HepG2 (cell line): ENCODE data around the gene SH2D3C. TPM values are rescaled to one million over a fixed set of nuclear protein-coding genes. Genes with fewer than 3 reads are reported as not detected.

ENCODE experiments used
- ATAC-seq: fragments of 200-7000 bp; cut with Tn5 transposase; 3 replicates; pipeline ENCODE4 v1.9.1; 2020; ENCODE audit warnings: mild to moderate bottlenecking, moderate library complexity
- BruUV-seq: library from RNA; stranded (reverse); fragments of 400-500 nt; replicated peaks from 2 replicates; lab custom pipeline; 2021; lab: Mats Ljungman, UMichigan
- CTCF ChIA-PET: fragments of 300-600 bp; formaldehyde crosslinking; extraction: SDS; loops from one replicate; lab custom pipeline; 2021; ENCODE audit warnings: low total read pairs, inconsistent platforms, low intra/inter-chr PET ratio; lab: Yijun Ruan, JAX
- POLR2A ChIA-PET: fragments of 350-600 bp; sonication (Branson Sonifier 250); formaldehyde crosslinking; loops from one replicate; lab custom pipeline; 2020; ENCODE audit warnings: antibody characterized with exemption, inconsistent platforms; lab: Yijun Ruan, JAX
- DNase-seq: peaks from one replicate; pipeline ENCODE4 v3.0.0-alpha.2; 2015; ENCODE audit warnings: low spot score
- FAIRE-seq: peaks from 3 replicates; lab custom pipeline; 2011; peaks lifted over from hg19 to GRCh38; lab: Jason Lieb, UNC
- H2AFZ ChIP-seq: one replicate; pipeline ENCODE4 v1.6.1; 2011; ENCODE audit warnings: low read length, inconsistent platforms
- H3K27ac ChIP-seq: fragments of 300-600 bp; 3 replicates; pipeline ENCODE4 v1.8.0; 2011; ENCODE audit warnings: mixed run types, mild to moderate bottlenecking, mixed read lengths, low read length, inconsistent platforms; ENCODE audit not compliant: insufficient read depth; ENCODE audit errors: extremely low read length
- H3K27me3 ChIP-seq, 2 experiments: fragments of 200-600 bp in 1 of 2; 2 replicates in 1 of 2; 3 replicates in 1 of 2; pipeline versions ENCODE4 v1.6.0 to v1.8.0; 2011; ENCODE audit warnings: low read length in 2 of 2, mild to moderate bottlenecking in 2 of 2, moderate library complexity in 2 of 2, inconsistent platforms in 1 of 2; ENCODE audit not compliant: insufficient read depth in 2 of 2, control insufficient read depth in 1 of 2
- H3K36me3 ChIP-seq, 2 experiments: fragments of 200-600 bp in 1 of 2; replicated peaks in 1 of 2; 2 replicates in 1 of 2; 3 replicates in 1 of 2; pipeline versions ENCODE4 v1.5.1 to v1.8.0; 2011; ENCODE audit warnings: low read length in 2 of 2, inconsistent platforms in 1 of 2; ENCODE audit not compliant: insufficient read depth in 2 of 2, control insufficient read depth in 1 of 2
- H3K4me1 ChIP-seq: 2 replicates; pipeline ENCODE4 v1.5.1; 2012; ENCODE audit warnings: low read length, inconsistent platforms; ENCODE audit not compliant: insufficient read depth
- H3K4me2 ChIP-seq: 2 replicates; pipeline ENCODE4 v1.6.0; 2011; ENCODE audit warnings: low read depth, low read length, inconsistent platforms
- H3K4me3 ChIP-seq, 3 experiments: fragments of 200-600 bp in 1 of 3; sonication (generic), shearing (Covaris generic) in 1 of 3; replicated peaks in 1 of 3; 2 replicates each; pipeline ENCODE4 v1.5.1; 2011 to 2016; ENCODE audit warnings: low read length in 3 of 3, inconsistent platforms in 2 of 3, low read depth in 2 of 3, mild to moderate bottlenecking in 2 of 3, control low read depth in 1 of 3, mixed read lengths in 1 of 3; ENCODE audit not compliant: insufficient read depth in 1 of 3
- H3K79me2 ChIP-seq: one replicate; pipeline ENCODE4 v1.6.1; 2011; ENCODE audit warnings: low read length, inconsistent platforms; ENCODE audit not compliant: insufficient read depth
- H3K9ac ChIP-seq: 2 replicates; pipeline ENCODE4 v1.6.0; 2011; ENCODE audit warnings: mild to moderate bottlenecking, low read depth, low read length, inconsistent platforms; ENCODE audit not compliant: insufficient read depth
- H3K9me3 ChIP-seq: 2 replicates; pipeline ENCODE4 v1.5.1; 2012; ENCODE audit warnings: mild to moderate bottlenecking, low read length
- H4K20me1 ChIP-seq: 2 replicates; pipeline ENCODE4 v1.6.0; 2011; ENCODE audit warnings: inconsistent platforms, mild to moderate bottlenecking, low read length, moderate library complexity; ENCODE audit not compliant: insufficient read depth
- FOXJ3 ChIP-seq: sonication (generic); formaldehyde crosslinking; IDR thresholded peaks from 2 replicates; pipeline ENCODE4 v1.4.0; 2020; ENCODE audit warnings: missing genetic modification reagents, mild to moderate bottlenecking, borderline replicate concordance
- MAZ ChIP-seq, 2 experiments: sonication (generic) in 1 of 2; formaldehyde crosslinking in 1 of 2; IDR thresholded peaks; 2 replicates each; pipeline versions ENCODE4 v1.5.0 to v1.6.1; 2012 to 2020; ENCODE audit warnings: low read depth in 2 of 2, mild to moderate bottlenecking in 2 of 2, borderline replicate concordance in 1 of 2, improper control_type of control experiment in 1 of 2, low read length in 1 of 2, missing genetic modification reagents in 1 of 2, moderate library complexity in 1 of 2
- MIER3 ChIP-seq: IDR thresholded peaks from 2 replicates; pipeline ENCODE4 v1.6.1; 2016; ENCODE audit warnings: missing compliant biosample characterization, borderline replicate concordance
- MZF1 ChIP-seq: sonication (generic); formaldehyde crosslinking; IDR thresholded peaks from 2 replicates; pipeline ENCODE4 v1.8.1; 2023; ENCODE audit warnings: mild to moderate bottlenecking, missing genetic modification reagents, borderline replicate concordance
- NBN ChIP-seq: fragments of 450-650 bp; conservative IDR thresholded peaks from 2 replicates; pipeline ENCODE4 v1.6.1; 2017
- NR2C2 ChIP-seq: sonication (generic); formaldehyde crosslinking; IDR thresholded peaks from 2 replicates; pipeline ENCODE4 v1.4.0; 2020; ENCODE audit warnings: missing genetic modification reagents, mild to moderate bottlenecking, moderate library complexity, borderline replicate concordance
- PRMT3 ChIP-seq: sonication (generic); formaldehyde crosslinking; IDR thresholded peaks from 2 replicates; pipeline ENCODE4 v1.8.1; 2022; ENCODE audit warnings: low read depth, mild to moderate bottlenecking, moderate library complexity, missing genetic modification reagents, borderline replicate concordance
- SMYD3 ChIP-seq: sonication (generic); formaldehyde crosslinking; IDR thresholded peaks from 2 replicates; pipeline ENCODE4 v1.8.1; 2023; ENCODE audit warnings: mild to moderate bottlenecking, missing genetic modification reagents
- ZBTB38 ChIP-seq: sonication (generic); formaldehyde crosslinking; IDR thresholded peaks from 2 replicates; pipeline ENCODE4 v1.5.1; 2020; ENCODE audit warnings: mild to moderate bottlenecking, missing genetic modification reagents
- ZNF138 ChIP-seq: sonication (generic); formaldehyde crosslinking; IDR thresholded peaks from 2 replicates; pipeline ENCODE4 v1.5.0; 2020; ENCODE audit warnings: mild to moderate bottlenecking, low read depth, missing genetic modification reagents
- ZNF337 ChIP-seq: sonication (generic); formaldehyde crosslinking; IDR thresholded peaks from 2 replicates; pipeline ENCODE4 v1.5.1; 2020; ENCODE audit warnings: missing genetic modification reagents, low read depth, mild to moderate bottlenecking, borderline replicate concordance
- ZNF430 ChIP-seq: sonication (generic); formaldehyde crosslinking; IDR thresholded peaks from 2 replicates; pipeline ENCODE4 v1.9.0; 2021; ENCODE audit warnings: mild to moderate bottlenecking, missing genetic modification reagents
- ZNF441 ChIP-seq: sonication (generic); formaldehyde crosslinking; IDR thresholded peaks from 2 replicates; pipeline ENCODE4 v1.7.0; 2021; ENCODE audit warnings: missing genetic modification reagents, borderline replicate concordance
- ZNF552 ChIP-seq: sonication (generic); formaldehyde crosslinking; IDR thresholded peaks from 2 replicates; pipeline ENCODE4 v1.9.0; 2022; ENCODE audit warnings: missing genetic modification reagents, mild to moderate bottlenecking, borderline replicate concordance
- ZNF713 ChIP-seq: sonication (generic); formaldehyde crosslinking; IDR thresholded peaks from 2 replicates; pipeline ENCODE4 v1.4.0; 2020; ENCODE audit warnings: mild to moderate bottlenecking, missing genetic modification reagents
- ZSCAN21 ChIP-seq: sonication (generic); formaldehyde crosslinking; IDR thresholded peaks from 2 replicates; pipeline ENCODE4 v1.8.0; 2022; ENCODE audit warnings: mild to moderate bottlenecking, missing genetic modification reagents, moderate library complexity, borderline replicate concordance
- ZSCAN29 ChIP-seq: sonication (generic); formaldehyde crosslinking; conservative IDR thresholded peaks from 2 replicates; pipeline ENCODE4 v1.4.0; 2020; ENCODE audit warnings: mild to moderate bottlenecking, missing genetic modification reagents
- WGBS: methylation state at CpG from one replicate; pipeline ENCODE4 v1.1.6; 2017; ENCODE audit warnings: low lambda C conversion rate; 5-methylcytosine and 5-hydroxymethylcytosine counted together
- in situ Hi-C: cut with HindIII; loops from 2 replicates; pipeline ENCODE4 v1.10.0; 2017; ENCODE audit warnings: low pct_unique_long_range_greater_than_20kb; ENCODE audit not compliant: extremely low pct_ligation_motif_present
- intact Hi-C: fragments of 100-400 bp; cut with micrococcal nuclease; formaldehyde crosslinking; loops from one replicate; pipeline ENCODE4 v1.10.0; 2022; ENCODE audit not compliant: unreplicated experiment
- polyA plus RNA-seq, 8 experiments: library from polyadenylated mRNA; depleted of rRNA in 3 of 8; stranded (reverse) in 7 of 8; unstranded in 1 of 8; fragments of >200 nt; fragmentation: Illumina TruSeq in 4 of 8; extraction: Trizol in 4 of 8; gene quantifications; 2 replicates each; pipeline versions ENCODE4 v1.2.1 to v1.2.3, GENCODE V29; 2011 to 2016; ENCODE audit warnings: low read depth in 4 of 8, missing spikeins in 1 of 8, mixed read lengths in 1 of 8; ENCODE audit not compliant: insufficient read depth in 1 of 8
- total RNA-seq, 5 experiments: library from RNA; depleted of rRNA; stranded (reverse); fragments of >200 nt; fragmentation: Illumina TruSeq; extraction: Trizol; gene quantifications; 2 replicates each; pipeline ENCODE4 v1.2.3, GENCODE V29; 2016; ENCODE audit warnings: low read depth in 1 of 5
- TF ChIP-seq, protein P1 (sequence below): sonication (generic); formaldehyde crosslinking; IDR thresholded peaks from 2 replicates; pipeline ENCODE4 v1.4.0; 2020; ENCODE audit warnings: low read depth, missing genetic modification reagents
- TF ChIP-seq, protein P2 (sequence below): sonication (generic); formaldehyde crosslinking; IDR thresholded peaks from 2 replicates; pipeline ENCODE4 v1.9.0; 2022; ENCODE audit warnings: missing genetic modification reagents, mild to moderate bottlenecking, borderline replicate concordance
- TF ChIP-seq, protein P3 (sequence below): sonication (generic); formaldehyde crosslinking; IDR thresholded peaks from 2 replicates; pipeline ENCODE4 v1.5.0; 2020; ENCODE audit warnings: missing genetic modification reagents, mild to moderate bottlenecking, borderline replicate concordance

Gene SH2D3C
- total and polyA plus RNA-seq, 2 of the 13 experiments (the other 11 are each of a cell fraction or from before 2014, with no cell fraction given): not detected

DNA sequence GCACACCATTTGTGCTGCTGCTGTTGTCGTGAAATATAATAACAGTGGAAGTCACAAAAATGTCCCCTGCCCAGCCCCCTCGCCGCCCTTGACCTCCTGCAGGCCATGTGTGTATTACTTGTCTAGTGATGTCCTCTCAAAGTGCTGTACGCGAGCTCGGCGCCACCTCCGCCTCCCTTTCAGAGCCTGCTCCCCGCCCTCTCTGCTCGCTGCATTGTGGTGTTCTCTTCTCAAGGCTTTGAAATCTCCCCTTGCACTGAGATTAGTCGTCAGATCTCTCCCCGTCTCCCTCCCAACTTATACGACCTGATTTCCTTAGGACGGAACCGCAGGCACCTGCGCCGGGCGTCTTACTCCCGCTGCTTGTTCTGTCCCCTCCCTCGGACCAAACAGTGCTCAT, 86.4 kb downstream of the SH2D3C start:
- ATAC-seq (no peak), FAIRE-seq (no peak), DNase-seq (no peak)
- 70% methylated on average over 20 of the region's 20 CpGs for WGBS
- H3K4me1 ChIP-seq: peaks cover 4% of the 10 kb centered on the region
- H3K4me3 ChIP-seq: no peak overlapping the region
- TF ChIP-seq, protein P1, sequence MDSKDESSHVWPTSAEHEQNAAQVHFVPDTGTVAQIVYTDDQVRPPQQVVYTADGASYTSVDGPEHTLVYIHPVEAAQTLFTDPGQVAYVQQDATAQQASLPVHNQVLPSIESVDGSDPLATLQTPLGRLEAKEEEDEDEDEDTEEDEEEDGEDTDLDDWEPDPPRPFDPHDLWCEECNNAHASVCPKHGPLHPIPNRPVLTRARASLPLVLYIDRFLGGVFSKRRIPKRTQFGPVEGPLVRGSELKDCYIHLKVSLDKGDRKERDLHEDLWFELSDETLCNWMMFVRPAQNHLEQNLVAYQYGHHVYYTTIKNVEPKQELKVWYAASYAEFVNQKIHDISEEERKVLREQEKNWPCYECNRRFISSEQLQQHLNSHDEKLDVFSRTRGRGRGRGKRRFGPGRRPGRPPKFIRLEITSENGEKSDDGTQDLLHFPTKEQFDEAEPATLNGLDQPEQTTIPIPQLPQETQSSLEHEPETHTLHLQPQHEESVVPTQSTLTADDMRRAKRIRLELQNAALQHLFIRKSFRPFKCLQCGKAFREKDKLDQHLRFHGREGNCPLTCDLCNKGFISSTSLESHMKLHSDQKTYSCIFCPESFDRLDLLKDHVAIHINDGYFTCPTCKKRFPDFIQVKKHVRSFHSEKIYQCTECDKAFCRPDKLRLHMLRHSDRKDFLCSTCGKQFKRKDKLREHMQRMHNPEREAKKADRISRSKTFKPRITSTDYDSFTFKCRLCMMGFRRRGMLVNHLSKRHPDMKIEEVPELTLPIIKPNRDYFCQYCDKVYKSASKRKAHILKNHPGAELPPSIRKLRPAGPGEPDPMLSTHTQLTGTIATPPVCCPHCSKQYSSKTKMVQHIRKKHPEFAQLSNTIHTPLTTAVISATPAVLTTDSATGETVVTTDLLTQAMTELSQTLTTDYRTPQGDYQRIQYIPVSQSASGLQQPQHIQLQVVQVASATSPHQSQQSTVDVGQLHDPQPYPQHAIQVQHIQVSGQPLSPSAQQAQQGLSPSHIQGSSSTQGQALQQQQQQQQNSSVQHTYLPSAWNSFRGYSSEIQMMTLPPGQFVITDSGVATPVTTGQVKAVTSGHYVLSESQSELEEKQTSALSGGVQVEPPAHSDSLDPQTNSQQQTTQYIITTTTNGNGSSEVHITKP (CRISPR knock-in tag): no peak
- TF ChIP-seq ZBTB38 (CRISPR knock-in tag) (no peak), ZSCAN29 (CRISPR knock-in tag) (no peak), PRMT3 (no peak), MIER3 (CRISPR knock-in tag) (no peak), ZNF713 (no peak), ZNF337 (CRISPR knock-in tag) (no peak), SMYD3 (no peak), MZF1 (CRISPR knock-in tag) (no peak), ZNF138 (CRISPR knock-in tag) (no peak), NR2C2 (CRISPR knock-in tag) (no peak), NBN (no peak), ZSCAN21 (CRISPR knock-in tag) (no peak), ZNF430 (CRISPR knock-in tag) (no peak), ZNF441 (no peak), ZNF552 (CRISPR knock-in tag) (no peak), FOXJ3 (CRISPR knock-in tag) (no peak), MAZ (IDR thresholded peaks at IDR 0.05; ENCODE audit: borderline replicate concordance, low read depth, low read length) (no peak), MAZ (CRISPR knock-in tag; IDR thresholded peaks at IDR 0.05; ENCODE audit: low read depth) (no peak)
- TF ChIP-seq, protein P2, sequence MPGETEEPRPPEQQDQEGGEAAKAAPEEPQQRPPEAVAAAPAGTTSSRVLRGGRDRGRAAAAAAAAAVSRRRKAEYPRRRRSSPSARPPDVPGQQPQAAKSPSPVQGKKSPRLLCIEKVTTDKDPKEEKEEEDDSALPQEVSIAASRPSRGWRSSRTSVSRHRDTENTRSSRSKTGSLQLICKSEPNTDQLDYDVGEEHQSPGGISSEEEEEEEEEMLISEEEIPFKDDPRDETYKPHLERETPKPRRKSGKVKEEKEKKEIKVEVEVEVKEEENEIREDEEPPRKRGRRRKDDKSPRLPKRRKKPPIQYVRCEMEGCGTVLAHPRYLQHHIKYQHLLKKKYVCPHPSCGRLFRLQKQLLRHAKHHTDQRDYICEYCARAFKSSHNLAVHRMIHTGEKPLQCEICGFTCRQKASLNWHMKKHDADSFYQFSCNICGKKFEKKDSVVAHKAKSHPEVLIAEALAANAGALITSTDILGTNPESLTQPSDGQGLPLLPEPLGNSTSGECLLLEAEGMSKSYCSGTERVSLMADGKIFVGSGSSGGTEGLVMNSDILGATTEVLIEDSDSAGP: no peak
- TF ChIP-seq, protein P3, sequence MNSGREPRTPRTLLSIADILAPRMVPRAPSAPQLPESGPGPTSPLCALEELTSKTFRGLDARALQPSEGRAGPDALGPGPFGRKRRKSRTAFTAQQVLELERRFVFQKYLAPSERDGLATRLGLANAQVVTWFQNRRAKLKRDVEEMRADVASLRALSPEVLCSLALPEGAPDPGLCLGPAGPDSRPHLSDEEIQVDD (CRISPR knock-in tag): no peak
- H3K27me3 ChIP-seq: no peaks in the 10 kb centered on the region
- H3K79me2 ChIP-seq: no peaks in the 10 kb centered on the region
- intact Hi-C loops: no loop called here
- H3K27ac ChIP-seq: no peak overlapping the region
- in situ Hi-C loops: no loop called here
- no peak overlapping the region for H3K9ac ChIP-seq
- POLR2A ChIA-PET: no interaction called here
- BruUV-seq: no TSS peak
- H4K20me1 ChIP-seq: no peaks in the 10 kb centered on the region
- H2AFZ ChIP-seq: no peak overlapping the region
- no peak overlapping the region for H3K4me2 ChIP-seq
- H3K9me3 ChIP-seq: no peaks in the 10 kb centered on the region
- H3K36me3 ChIP-seq: no peaks in the 10 kb centered on the region
- CTCF ChIA-PET: no interaction called here
